MM.1S (cell line): ENCODE measurements around the gene GJE1.

Source experiments
- DNase-seq: peaks from one replicate; pipeline ENCODE4 v3.0.0-alpha.2; 2015
- H2AFZ ChIP-seq: fragments of 300-600 bp; sonication (generic); 2 replicates; pipeline ENCODE4 v1.6.0; 2016; ENCODE audit warnings: antibody characterized with exemption, low read length
- H3F3A ChIP-seq: fragments of 300-600 bp; sonication (generic); 2 replicates; pipeline ENCODE4 v1.6.1; 2016; ENCODE audit warnings: mild to moderate bottlenecking, antibody characterized with exemption, low read length, moderate library complexity, mixed read lengths; ENCODE audit not compliant: insufficient read depth
- H3K27ac ChIP-seq: fragments of 300-600 bp; sonication (generic); 2 replicates; pipeline ENCODE4 v1.5.1; 2016; ENCODE audit warnings: mild to moderate bottlenecking, low read length
- H3K27me3 ChIP-seq: fragments of 300-600 bp; sonication (generic); replicated peaks from 2 replicates; pipeline ENCODE4 v1.6.0; 2016; ENCODE audit warnings: low read length; ENCODE audit not compliant: insufficient read depth
- H3K36me3 ChIP-seq: fragments of 300-600 bp; sonication (generic); replicated peaks from 2 replicates; pipeline ENCODE4 v1.6.1; 2016; ENCODE audit warnings: mild to moderate bottlenecking, low read length, mixed read lengths; ENCODE audit not compliant: insufficient read depth
- H3K4me1 ChIP-seq: fragments of 300-600 bp; sonication (generic); 2 replicates; pipeline ENCODE4 v1.6.1; 2016; ENCODE audit warnings: low read length, mixed read lengths
- H3K4me2 ChIP-seq: fragments of 300-600 bp; sonication (generic); 2 replicates; pipeline ENCODE4 v1.6.0; 2016; ENCODE audit warnings: low read depth, low read length
- H3K4me3 ChIP-seq: fragments of 300-600 bp; sonication (generic); 2 replicates; pipeline ENCODE4 v1.5.1; 2016; ENCODE audit warnings: low read length, mixed read lengths
- H3K79me2 ChIP-seq: fragments of 300-600 bp; sonication (generic); 2 replicates; pipeline ENCODE4 v1.6.1; 2016; ENCODE audit warnings: mixed run types, low read length, mixed read lengths
- H3K9ac ChIP-seq: fragments of 300-600 bp; sonication (generic); 2 replicates; pipeline ENCODE4 v1.6.1; 2016; ENCODE audit warnings: low read length, mixed read lengths
- H3K9me2 ChIP-seq: fragments of 300-600 bp; sonication (generic); replicated peaks from 2 replicates; pipeline ENCODE4 v1.6.1; 2016; ENCODE audit warnings: mild to moderate bottlenecking, low read length, mixed read lengths; ENCODE audit not compliant: insufficient read depth
- H3K9me3 ChIP-seq: fragments of 300-600 bp; sonication (generic); replicated peaks from 2 replicates; pipeline ENCODE4 v1.6.1; 2016; ENCODE audit warnings: mild to moderate bottlenecking, low read length, mixed read lengths; ENCODE audit not compliant: insufficient read depth
- H4K20me1 ChIP-seq: fragments of 300-600 bp; sonication (generic); 2 replicates; pipeline ENCODE4 v1.6.1; 2016; ENCODE audit warnings: mild to moderate bottlenecking, low read length, moderate library complexity, mixed read lengths; ENCODE audit not compliant: insufficient read depth
- CTCF ChIP-seq: fragments of 300-600 bp; sonication (generic); IDR thresholded peaks from 2 replicates; pipeline ENCODE4 v1.5.1; 2016; ENCODE audit warnings: antibody characterized with exemption, low read length, mixed read lengths
- EZH2 ChIP-seq: fragments of 300-600 bp; sonication (generic); optimal IDR thresholded peaks from 2 replicates; pipeline ENCODE3; 2017; ENCODE audit warnings: low read depth, mild to moderate bottlenecking, antibody characterized with exemption, low read length, mixed read lengths
- EZH2phosphoT487 ChIP-seq: fragments of 300-600 bp; sonication (generic); IDR thresholded peaks from 2 replicates; pipeline ENCODE4 v1.6.1; 2018; ENCODE audit warnings: antibody characterized with exemption, low read length

GJE1 gene

GRCh38 chr6:142173980-142174379 is 41.3 kb downstream of the GJE1 start:
- Histone ChIP-seq H3K36me3 (peaks cover 2% of the 10 kb centered on the region), H3K4me3 (no peak overlapping the region), H2AFZ (no peak overlapping the region), H4K20me1 (no peaks in the 10 kb centered on the region), H3K27me3 (no peaks in the 10 kb centered on the region), H3K9ac (no peak overlapping the region), H3K4me1 (no peaks in the 10 kb centered on the region), H3K9me3 (no peaks in the 10 kb centered on the region), H3K27ac (no peak overlapping the region), H3K9me2 (no peaks in the 10 kb centered on the region), H3K4me2 (no peak overlapping the region), H3F3A (no peaks in the 10 kb centered on the region), H3K79me2 (no peaks in the 10 kb centered on the region)
- no peak for DNase-seq
- TF ChIP-seq EZH2: no peak
- no peak for TF ChIP-seq CTCF
- no peak for TF ChIP-seq EZH2phosphoT487

- peaks cover 2% of the 10 kb centered on the region; the same call in 1 of the 2 replicates for H3K36me3 ChIP-seq
- no peaks in the 10 kb centered on the region for H3K9me3 ChIP-seq
- TF ChIP-seq CTCF (no peak), EZH2 (no peak), EZH2phosphoT487 (no peak)
- no peaks in the 10 kb centered on the region for H3K27me3 ChIP-seq
- no peaks in the 10 kb centered on the region for H4K20me1 ChIP-seq
- H3K4me1 ChIP-seq: no peaks in the 10 kb centered on the region
- H3K9me2 ChIP-seq: no peaks in the 10 kb centered on the region
- no peak overlapping the region for H3K9ac ChIP-seq
- H3K27ac ChIP-seq: no peak overlapping the region
- H3K4me3 ChIP-seq: no peak overlapping the region
- H2AFZ ChIP-seq: no peak overlapping the region
- no peaks in the 10 kb centered on the region for H3K79me2 ChIP-seq
- no peak for DNase-seq
- no peak overlapping the region for H3K4me2 ChIP-seq
- no peaks in the 10 kb centered on the region for H3F3A ChIP-seq
These were observed 42.0 kb downstream of the GJE1 start for GRCh38 chr6:142174703-142175102.

GRCh38 chr6:142178129-142178528 is 45.4 kb downstream of the GJE1 start:
- H3K4me1 ChIP-seq: no peaks in the 10 kb centered on the region
- H3K27ac ChIP-seq: no peak overlapping the region
- H3K9ac ChIP-seq: no peak overlapping the region
- H3K27me3 ChIP-seq: no peaks in the 10 kb centered on the region
- H3K4me3 ChIP-seq: no peak overlapping the region
- H3K9me2 ChIP-seq: no peaks in the 10 kb centered on the region
- no peak overlapping the region for H3K4me2 ChIP-seq
- H3K36me3 ChIP-seq: peaks cover 2% of the 10 kb centered on the region; the same call in 1 of the 2 replicates
- TF ChIP-seq EZH2phosphoT487 (no peak), EZH2 (no peak), CTCF (no peak)
- no peak overlapping the region for H2AFZ ChIP-seq
- no peaks in the 10 kb centered on the region for H3F3A ChIP-seq
- H3K9me3 ChIP-seq: no peaks in the 10 kb centered on the region
- DNase-seq: no peak
- no peaks in the 10 kb centered on the region for H3K79me2 ChIP-seq
- no peaks in the 10 kb centered on the region for H4K20me1 ChIP-seq
